HepG2 (cell line): ENCODE measurements around the gene ZNRD2. TPM values are rescaled to one million over a fixed set of nuclear protein-coding genes. Genes with fewer than 3 reads are reported as not detected.

Experiments
- BATF2 ChIP-seq: sonication (generic); formaldehyde crosslinking; IDR thresholded peaks from 2 replicates; pipeline ENCODE4 v1.8.0; 2022; ENCODE audit warnings: mild to moderate bottlenecking, missing genetic modification reagents, moderate library complexity
- CCAR2 ChIP-seq: fragments of 200-400 bp; formaldehyde crosslinking; optimal IDR thresholded peaks from 2 replicates; pipeline ENCODE3; 2018; ENCODE audit warnings: low read depth, mild to moderate bottlenecking, low read length, moderate library complexity
- CERS6 ChIP-seq: sonication (generic); formaldehyde crosslinking; IDR thresholded peaks from 2 replicates; pipeline ENCODE4 v1.5.0; 2020; ENCODE audit warnings: missing genetic modification reagents
- EP300 ChIP-seq, 3 experiments: sonication (generic) in 1 of 3; formaldehyde crosslinking in 1 of 3; IDR thresholded peaks; 2 replicates each; pipeline versions ENCODE4 v1.5.1 to v1.6.1; 2011 to 2020; ENCODE audit warnings: low read depth in 2 of 3, low read length in 2 of 3, borderline replicate concordance in 1 of 3, improper control_type of control experiment in 1 of 3, mild to moderate bottlenecking in 1 of 3, missing genetic modification reagents in 1 of 3, moderate library complexity in 1 of 3
- HOMEZ ChIP-seq: IDR thresholded peaks from 2 replicates; pipeline ENCODE4 v1.6.1; 2016; ENCODE audit warnings: low read depth
- MIXL1 ChIP-seq: IDR thresholded peaks from 2 replicates; pipeline ENCODE4 v1.6.1; 2016
- PBX3 ChIP-seq: sonication (generic); formaldehyde crosslinking; IDR thresholded peaks from 2 replicates; pipeline ENCODE4 v1.8.1; 2023; ENCODE audit warnings: missing genetic modification reagents, inconsistent platforms, borderline replicate concordance
- POLR2G ChIP-seq: fragments of 200-400 bp; formaldehyde crosslinking; IDR thresholded peaks from 2 replicates; pipeline ENCODE4 v1.6.1; 2018; ENCODE audit warnings: mild to moderate bottlenecking, low read depth, low read length, moderate library complexity
- PPARG ChIP-seq: conservative IDR thresholded peaks from 2 replicates; pipeline ENCODE4 v1.6.1; 2016; ENCODE audit warnings: missing biosample characterization, missing genetic modification reagents
- U2AF1 ChIP-seq: fragments of 200-400 bp; formaldehyde crosslinking; optimal IDR thresholded peaks from 2 replicates; pipeline ENCODE3; 2017; ENCODE audit warnings: mild to moderate bottlenecking, low read depth, low read length
- ZHX1 ChIP-seq: sonication (generic); formaldehyde crosslinking; IDR thresholded peaks from 2 replicates; pipeline ENCODE4 v1.8.1; 2022; ENCODE audit warnings: low read depth, mild to moderate bottlenecking, missing genetic modification reagents
- ZNF142 ChIP-seq: sonication (generic); formaldehyde crosslinking; IDR thresholded peaks from 2 replicates; pipeline ENCODE4 v1.4.0; 2020; ENCODE audit warnings: missing genetic modification reagents
- ZNF335 ChIP-seq: sonication (generic); formaldehyde crosslinking; IDR thresholded peaks from 2 replicates; pipeline ENCODE4 v1.4.0; 2020; ENCODE audit warnings: missing genetic modification reagents
- polyA plus RNA-seq, 8 experiments: library from polyadenylated mRNA; depleted of rRNA in 3 of 8; stranded (reverse) in 7 of 8; unstranded in 1 of 8; fragments of >200 nt; fragmentation: Illumina TruSeq in 4 of 8; extraction: Trizol in 4 of 8; gene quantifications; 2 replicates each; pipeline versions ENCODE4 v1.2.1 to v1.2.3, GENCODE V29; 2011 to 2016; ENCODE audit warnings: low read depth in 4 of 8, missing spikeins in 1 of 8, mixed read lengths in 1 of 8; ENCODE audit not compliant: insufficient read depth in 1 of 8
- total RNA-seq, 5 experiments: library from RNA; depleted of rRNA; stranded (reverse); fragments of >200 nt; fragmentation: Illumina TruSeq; extraction: Trizol; gene quantifications; 2 replicates each; pipeline ENCODE4 v1.2.3, GENCODE V29; 2016; ENCODE audit warnings: low read depth in 1 of 5

Gene ZNRD2
- total and polyA plus RNA-seq, 2 of the 13 experiments (the other 11 are each of a cell fraction or from before 2014, with no cell fraction given), result 29.2 to 34.0 TPM

- no peak for TF ChIP-seq ZNF142 (CRISPR knock-in tag)
- 0 out of 2 replicates have a peak, but pooled peaks have one; percentile 58 for TF ChIP-seq ZHX1 (CRISPR knock-in tag)
- no peak for TF ChIP-seq PBX3 (CRISPR knock-in tag)
- no peak for TF ChIP-seq CCAR2
- TF ChIP-seq BATF2 (CRISPR knock-in tag), result no peak
- peak; percentile 27; the same call in 1 of the 2 replicates for TF ChIP-seq POLR2G
- no peak for TF ChIP-seq ZNF335
- no peak for TF ChIP-seq EP300 (IDR thresholded peaks at IDR 0.05; ENCODE audit: low read depth in 2 of 2, low read length in 2 of 2)
- no peak for TF ChIP-seq EP300 (CRISPR knock-in tag; IDR thresholded peaks at IDR 0.05; ENCODE audit: borderline replicate concordance)
- no peak for TF ChIP-seq CERS6 (CRISPR knock-in tag)
- TF ChIP-seq MIXL1 (CRISPR knock-in tag), result no peak
- TF ChIP-seq PPARG, result no peak
- no peak for TF ChIP-seq HOMEZ (CRISPR knock-in tag)
- no peak for TF ChIP-seq U2AF1
Measured at GRCh38 chr11:65540290-65541092, 29.8 kb upstream of the ZNRD2 start (continued).
